Measurements from ENCODE around the gene DDI1.

DDI1 gene

DNA sequence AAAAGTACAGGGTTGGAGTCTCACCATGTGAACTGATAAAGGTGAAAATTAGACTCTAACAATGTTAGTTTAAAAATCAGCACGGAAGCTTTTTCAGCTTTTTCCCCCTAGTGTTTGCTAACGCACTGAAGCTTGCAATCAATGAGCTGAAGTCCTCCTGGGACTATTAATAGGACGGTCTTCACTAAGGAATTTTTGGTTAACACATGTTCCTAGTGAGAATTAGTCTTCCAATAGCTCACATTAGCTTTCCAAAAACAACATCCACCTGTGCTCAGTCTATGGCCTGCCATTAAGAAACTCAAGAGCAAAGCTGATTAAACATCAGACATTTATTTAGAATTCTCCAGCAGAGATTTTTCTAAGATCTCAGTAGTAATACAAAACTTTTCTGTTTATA, 26.7 kb upstream of the DDI1 start:
- DNase-seq (ENCODE audit: low read depth), result no peak
- no peak overlapping the region for H3K4me3 ChIP-seq (ENCODE audit: low read depth, low read length)
- TF ChIP-seq, protein P1, sequence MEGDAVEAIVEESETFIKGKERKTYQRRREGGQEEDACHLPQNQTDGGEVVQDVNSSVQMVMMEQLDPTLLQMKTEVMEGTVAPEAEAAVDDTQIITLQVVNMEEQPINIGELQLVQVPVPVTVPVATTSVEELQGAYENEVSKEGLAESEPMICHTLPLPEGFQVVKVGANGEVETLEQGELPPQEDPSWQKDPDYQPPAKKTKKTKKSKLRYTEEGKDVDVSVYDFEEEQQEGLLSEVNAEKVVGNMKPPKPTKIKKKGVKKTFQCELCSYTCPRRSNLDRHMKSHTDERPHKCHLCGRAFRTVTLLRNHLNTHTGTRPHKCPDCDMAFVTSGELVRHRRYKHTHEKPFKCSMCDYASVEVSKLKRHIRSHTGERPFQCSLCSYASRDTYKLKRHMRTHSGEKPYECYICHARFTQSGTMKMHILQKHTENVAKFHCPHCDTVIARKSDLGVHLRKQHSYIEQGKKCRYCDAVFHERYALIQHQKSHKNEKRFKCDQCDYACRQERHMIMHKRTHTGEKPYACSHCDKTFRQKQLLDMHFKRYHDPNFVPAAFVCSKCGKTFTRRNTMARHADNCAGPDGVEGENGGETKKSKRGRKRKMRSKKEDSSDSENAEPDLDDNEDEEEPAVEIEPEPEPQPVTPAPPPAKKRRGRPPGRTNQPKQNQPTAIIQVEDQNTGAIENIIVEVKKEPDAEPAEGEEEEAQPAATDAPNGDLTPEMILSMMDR (conservative IDR thresholded peaks at IDR 0.05; ENCODE audit: low read depth, low read length), result peak; percentile 26

DNA sequence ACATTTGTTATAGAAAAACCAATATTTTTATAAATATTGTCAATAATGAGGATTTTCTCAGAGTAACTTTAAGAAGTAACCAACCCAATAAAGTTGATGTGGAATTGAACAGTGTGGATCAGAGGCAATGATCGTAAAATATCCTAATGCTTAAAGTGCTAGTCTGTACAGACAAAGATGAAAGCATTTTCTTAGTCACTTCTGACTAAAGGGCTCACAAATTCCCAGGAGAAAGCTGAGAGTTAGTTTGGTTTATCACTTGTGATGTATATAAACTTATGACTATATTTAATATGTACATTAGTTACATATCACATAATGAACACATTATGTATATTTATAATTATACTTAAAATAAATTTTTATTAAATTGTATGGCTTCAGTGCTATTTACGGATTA, 25.4 kb upstream of the DDI1 start:
- no peak for DNase-seq (ENCODE audit: low read depth)
- no peak overlapping the region for H3K4me3 ChIP-seq (ENCODE audit: low read depth, low read length)
- TF ChIP-seq, protein P1 (conservative IDR thresholded peaks at IDR 0.05; ENCODE audit: low read depth, low read length), result no peak

DNA sequence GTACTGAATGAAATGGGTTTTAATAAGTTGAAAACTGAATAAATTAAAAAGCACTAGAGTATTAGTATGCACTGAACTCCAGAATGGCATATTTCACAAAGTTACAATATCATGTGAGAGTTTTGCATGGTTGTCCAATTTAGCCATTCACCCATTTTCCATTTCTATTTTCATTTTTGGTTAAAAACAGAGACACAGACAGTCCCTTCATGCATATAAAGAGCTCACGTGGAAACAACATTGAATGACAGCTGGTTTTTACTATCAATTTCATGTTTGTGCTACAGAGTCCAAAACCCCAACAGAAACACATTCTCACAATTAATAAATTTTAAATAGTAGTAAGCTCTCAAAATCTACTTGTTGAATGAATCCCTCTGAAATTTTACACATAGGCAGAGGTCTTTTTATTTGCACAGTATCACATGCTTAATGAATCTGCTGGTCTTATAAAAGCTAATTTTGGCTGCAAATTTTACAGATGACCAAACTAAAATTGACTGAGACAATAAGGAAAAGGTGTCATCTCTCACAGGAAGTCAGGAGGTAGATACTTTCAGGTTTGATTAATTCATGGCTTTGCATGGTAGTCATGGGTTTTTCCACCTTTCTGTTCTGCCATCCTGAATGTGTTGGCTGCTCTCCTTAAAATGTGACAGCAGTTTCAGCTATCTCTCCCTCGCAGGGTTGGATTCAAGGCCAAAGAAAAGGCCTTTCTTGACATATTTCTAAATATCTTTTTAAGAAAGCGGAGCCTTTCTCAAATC, 20.6 kb upstream of the DDI1 start:
- DNase-seq (ENCODE audit: low read depth), result no peak

DNA sequence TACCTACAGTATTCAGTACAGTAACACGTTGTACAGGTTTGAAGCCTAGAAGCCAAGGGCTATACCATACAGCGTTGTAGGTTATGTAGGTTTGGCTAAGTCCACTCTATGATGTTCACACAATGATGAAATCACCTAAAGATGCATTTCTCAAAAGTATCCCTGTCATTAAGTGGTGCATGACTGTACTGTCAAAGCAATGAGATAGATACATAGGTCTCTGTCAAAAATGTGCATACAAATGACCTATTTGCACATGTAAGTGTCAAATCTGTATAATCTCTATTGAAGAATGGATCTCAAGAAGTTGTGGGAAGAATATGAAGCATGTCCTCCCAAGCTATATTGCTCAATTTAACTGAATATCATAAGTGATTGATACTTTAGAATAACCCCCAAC, 11.9 kb upstream of the DDI1 start:
- TF ChIP-seq, protein P1 (conservative IDR thresholded peaks at IDR 0.05; ENCODE audit: low read depth, low read length), result no peak
- no peak overlapping the region for H3K4me3 ChIP-seq (ENCODE audit: low read depth, low read length)
- DNase-seq (ENCODE audit: low read depth), result no peak

More for the DNA sequence above, 20.6 kb upstream of the DDI1 start:
- TF ChIP-seq, protein P1 (conservative IDR thresholded peaks at IDR 0.05; ENCODE audit: low read depth, low read length), result no peak
- H3K4me3 ChIP-seq (ENCODE audit: low read depth, low read length), result no peak overlapping the region

DNA sequence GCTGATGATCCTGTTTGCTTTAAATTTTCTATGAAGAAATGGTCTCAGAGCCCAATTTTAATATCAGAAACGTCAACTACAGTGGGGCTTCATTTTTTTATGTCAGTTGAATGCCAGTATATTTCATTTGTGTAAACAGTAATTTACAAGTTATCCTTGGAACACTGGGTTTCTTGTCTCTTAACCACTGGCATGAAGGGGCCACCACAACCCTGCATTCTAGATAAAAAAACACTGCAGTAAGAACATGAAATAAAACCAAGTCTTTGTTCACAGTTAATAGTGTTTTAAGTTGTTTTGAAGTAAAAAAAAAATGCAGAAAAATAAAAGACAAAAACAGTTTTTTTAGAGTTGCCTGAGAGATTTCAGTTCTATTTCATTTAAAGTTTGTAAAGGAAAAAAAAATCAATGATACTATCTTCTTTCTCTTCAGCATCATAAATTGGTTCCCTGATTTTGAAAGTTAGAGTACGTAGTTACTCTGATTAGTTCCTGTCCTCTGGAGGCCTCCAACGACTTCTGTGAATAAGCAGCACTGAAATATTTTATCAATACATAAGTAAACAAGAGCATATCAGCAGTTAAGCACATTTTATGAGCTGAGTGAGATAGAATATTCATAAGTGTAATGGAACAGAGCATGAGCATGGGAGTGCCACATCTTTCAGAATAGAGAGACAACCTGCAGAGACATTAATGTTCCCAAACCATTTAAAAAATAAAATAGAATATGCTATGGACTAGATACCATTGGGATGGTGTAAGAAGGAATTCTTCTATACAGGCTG, 7.8 kb upstream of the DDI1 start:
- DNase-seq (ENCODE audit: low read depth), result peak; percentile 77
- TF ChIP-seq, protein P1 (conservative IDR thresholded peaks at IDR 0.05; ENCODE audit: low read depth, low read length), result no peak
- H3K4me3 ChIP-seq (ENCODE audit: low read depth, low read length), result no peak overlapping the region

DNA sequence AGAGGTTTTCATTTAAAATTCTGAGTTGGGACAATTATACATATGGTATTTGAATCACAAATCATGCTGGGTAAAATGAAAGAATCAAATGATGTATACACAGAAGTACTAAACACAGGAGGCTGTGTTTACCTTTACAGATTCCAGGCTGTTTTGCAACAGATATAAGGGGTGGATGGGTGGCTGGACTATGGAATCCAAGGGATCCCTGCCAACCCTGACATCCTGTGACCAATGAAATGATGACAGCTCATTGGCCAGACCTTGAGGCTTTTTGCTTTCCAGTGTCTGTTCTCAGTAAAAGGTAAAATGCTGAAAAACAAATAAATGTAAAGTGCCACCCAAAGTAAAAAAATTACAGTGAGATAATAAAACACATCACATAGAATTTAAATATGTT, 3.3 kb upstream of the DDI1 start:
- TF ChIP-seq, protein P1 (conservative IDR thresholded peaks at IDR 0.05; ENCODE audit: low read depth, low read length), result no peak
- DNase-seq (ENCODE audit: low read depth), result peak; percentile 97
- H3K4me3 ChIP-seq (ENCODE audit: low read depth, low read length), result no peak overlapping the region

Measured in choroid plexus epithelial cell (primary cell).